ENCODE measurements around the gene CARF.

DNA sequence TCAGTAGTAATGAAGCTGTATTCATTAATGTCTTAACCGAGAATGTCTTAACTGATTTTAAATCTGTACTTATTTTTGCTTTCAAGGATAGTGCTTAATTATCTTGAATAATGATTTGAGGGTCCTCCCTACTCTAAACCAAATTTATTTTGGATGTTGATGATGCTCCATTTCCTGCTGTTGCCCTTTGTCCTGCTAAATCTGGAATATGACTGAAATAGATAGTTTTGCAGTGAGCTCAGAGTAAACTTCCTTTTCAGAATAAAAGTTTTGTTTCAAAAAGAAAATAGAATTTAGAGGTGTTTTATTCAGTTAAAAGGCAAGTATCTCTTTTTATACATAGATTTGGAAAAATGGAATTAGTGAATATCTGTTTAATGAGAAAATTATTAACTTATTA is 110.7 kb downstream of the CARF start:
- no peak for TF ChIP-seq EP300 (IDR thresholded peaks at IDR 0.05)
- no peak for TF ChIP-seq POLR2AphosphoS5 (IDR thresholded peaks at IDR 0.05)
- TF ChIP-seq, protein P1, sequence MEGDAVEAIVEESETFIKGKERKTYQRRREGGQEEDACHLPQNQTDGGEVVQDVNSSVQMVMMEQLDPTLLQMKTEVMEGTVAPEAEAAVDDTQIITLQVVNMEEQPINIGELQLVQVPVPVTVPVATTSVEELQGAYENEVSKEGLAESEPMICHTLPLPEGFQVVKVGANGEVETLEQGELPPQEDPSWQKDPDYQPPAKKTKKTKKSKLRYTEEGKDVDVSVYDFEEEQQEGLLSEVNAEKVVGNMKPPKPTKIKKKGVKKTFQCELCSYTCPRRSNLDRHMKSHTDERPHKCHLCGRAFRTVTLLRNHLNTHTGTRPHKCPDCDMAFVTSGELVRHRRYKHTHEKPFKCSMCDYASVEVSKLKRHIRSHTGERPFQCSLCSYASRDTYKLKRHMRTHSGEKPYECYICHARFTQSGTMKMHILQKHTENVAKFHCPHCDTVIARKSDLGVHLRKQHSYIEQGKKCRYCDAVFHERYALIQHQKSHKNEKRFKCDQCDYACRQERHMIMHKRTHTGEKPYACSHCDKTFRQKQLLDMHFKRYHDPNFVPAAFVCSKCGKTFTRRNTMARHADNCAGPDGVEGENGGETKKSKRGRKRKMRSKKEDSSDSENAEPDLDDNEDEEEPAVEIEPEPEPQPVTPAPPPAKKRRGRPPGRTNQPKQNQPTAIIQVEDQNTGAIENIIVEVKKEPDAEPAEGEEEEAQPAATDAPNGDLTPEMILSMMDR (IDR thresholded peaks at IDR 0.05), result no peak
- TF ChIP-seq POLR2A (IDR thresholded peaks at IDR 0.05), result no peak

Measured in sigmoid colon (tissue), 4 donors.